Sigmoid colon (tissue), 7 donors: ENCODE data around the gene SLC25A39. TPM values are rescaled to one million over a fixed set of nuclear protein-coding genes. Genes with fewer than 3 reads are reported as not detected.
A peak's percentile ranks its signal among the peaks of the same experiment; 100 is the strongest.

ENCODE experiments used
- DNase-seq: peaks from one replicate; pipeline ENCODE4 v3.0.0-alpha.2; 2019
- H3K27ac ChIP-seq, 4 donors: fragments of 200-600 bp; sonication (generic); one replicate each; pipeline ENCODE4 v1.5.1; 2016 to 2019; ENCODE audit warnings: mild to moderate bottlenecking in 1 of 4
- H3K27me3 ChIP-seq, 3 donors: fragments of 200-600 bp; sonication (generic); one replicate each; pipeline ENCODE4 v1.5.1; 2019; ENCODE audit warnings: mild to moderate bottlenecking in 1 of 3
- H3K36me3 ChIP-seq, 4 donors: fragments of 200-600 bp; sonication (generic); one replicate each; pipeline ENCODE4 v1.5.1; 2016 to 2019
- H3K4me1 ChIP-seq, 4 donors: fragments of 200-600 bp; sonication (generic); one replicate each; pipeline ENCODE4 v1.5.1; 2017 to 2019
- H3K4me3 ChIP-seq, 4 donors: fragments of 200-600 bp; sonication (generic); one replicate each; pipeline ENCODE4 v1.5.1; 2017 to 2019; ENCODE audit warnings: mild to moderate bottlenecking in 2 of 4, moderate library complexity in 1 of 4
- H3K9me3 ChIP-seq, 4 donors: fragments of 200-600 bp in 3 of 4; sonication (generic) in 3 of 4; one replicate each; pipeline versions ENCODE4 v1.5.1 to v1.6.1; 2013 to 2019
- EP300 ChIP-seq, 4 donors: sonication (generic); formaldehyde crosslinking; IDR thresholded peaks; one replicate each; pipeline ENCODE4 v1.6.1; 2017; ENCODE audit warnings: antibody characterized with exemption in 4 of 4
- POLR2A ChIP-seq, 2 donors: fragments of 450-650 bp; IDR thresholded peaks; one replicate each; pipeline ENCODE4 v1.6.1; 2016; ENCODE audit warnings: antibody characterized with exemption in 2 of 2, mild to moderate bottlenecking in 2 of 2, moderate library complexity in 2 of 2
- POLR2AphosphoS5 ChIP-seq, 4 donors: sonication (generic); formaldehyde crosslinking; IDR thresholded peaks; one replicate each; pipeline ENCODE4 v1.6.1; 2017; ENCODE audit warnings: antibody characterized with exemption in 4 of 4
- WGBS, 2 donors: extraction: QIAGEN DNeasy Blood & Tissue Kit; methylation state at CpG; one replicate each; pipeline ENCODE4 v1.1.7; 2013; 5-methylcytosine and 5-hydroxymethylcytosine counted together
- intact Hi-C: fragments of 100-400 bp; cut with DNase I; formaldehyde crosslinking; loops from one replicate; pipeline ENCODE4 v1.15.1; 2023
- polyA plus RNA-seq, 3 donors: library from polyadenylated mRNA; stranded (reverse); fragments of 200-250 nt; gene quantifications; one replicate each; pipeline ENCODE4 v1.2.3, GENCODE V29; 2013
- total RNA-seq, 4 donors: library from RNA; depleted of rRNA; stranded (reverse); fragments of >200 nt; gene quantifications; one replicate each; pipeline ENCODE4 v1.1.0, GENCODE V29; 2016
- TF ChIP-seq, protein P1 (sequence below), 4 experiments: fragments of 450-650 bp in 3 of 4; fragments of 200-600 bp in 1 of 4; IDR thresholded peaks; one replicate each; pipeline ENCODE4 v1.5.1; 2016 to 2019; ENCODE audit warnings: antibody characterized with exemption in 4 of 4, mild to moderate bottlenecking in 3 of 4, moderate library complexity in 2 of 4
- donor health status: healthy with polysubstance abuse.
- donor health status: Bipolar disorder and iron deficiency.
- donor health status: healthy.

SLC25A39 gene
- total and polyA plus RNA-seq, 7 donors: 39.0 to 163 (median 51.8) TPM

DNA sequence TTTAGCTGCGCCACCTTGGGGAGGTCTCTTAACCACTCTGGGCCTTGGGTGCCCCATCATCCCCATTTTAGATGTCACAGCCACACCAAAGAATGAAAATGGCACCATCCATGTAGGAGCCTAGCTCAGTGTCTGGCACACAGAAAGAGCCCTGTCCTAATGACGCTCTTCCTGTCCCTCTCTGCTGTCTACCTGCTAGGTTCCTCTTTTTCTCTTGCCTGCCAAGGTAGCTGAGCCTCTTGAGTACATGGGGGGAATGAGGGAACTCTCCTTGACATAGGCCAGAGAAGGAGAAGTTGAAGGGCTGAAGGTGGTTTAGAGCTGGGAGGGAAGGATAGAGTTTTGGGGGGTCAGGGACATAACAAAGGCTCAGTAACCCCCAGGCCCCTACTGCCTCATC lies 14.4 kb downstream of the SLC25A39 start:
- Histone ChIP-seq H3K27me3 (peaks cover 11 to 28% (median 25%) of the 10 kb centered on the region in 3 donors), H3K4me3 (no peak overlapping the region), H3K27ac (no peak overlapping the region), H3K9me3 (no peaks in the 10 kb centered on the region), H3K36me3 (no peaks in the 10 kb centered on the region), H3K4me1 (peaks cover 0 to 26% (median 26%) of the 10 kb centered on the region in 4 donors)
- TF ChIP-seq, protein P1, sequence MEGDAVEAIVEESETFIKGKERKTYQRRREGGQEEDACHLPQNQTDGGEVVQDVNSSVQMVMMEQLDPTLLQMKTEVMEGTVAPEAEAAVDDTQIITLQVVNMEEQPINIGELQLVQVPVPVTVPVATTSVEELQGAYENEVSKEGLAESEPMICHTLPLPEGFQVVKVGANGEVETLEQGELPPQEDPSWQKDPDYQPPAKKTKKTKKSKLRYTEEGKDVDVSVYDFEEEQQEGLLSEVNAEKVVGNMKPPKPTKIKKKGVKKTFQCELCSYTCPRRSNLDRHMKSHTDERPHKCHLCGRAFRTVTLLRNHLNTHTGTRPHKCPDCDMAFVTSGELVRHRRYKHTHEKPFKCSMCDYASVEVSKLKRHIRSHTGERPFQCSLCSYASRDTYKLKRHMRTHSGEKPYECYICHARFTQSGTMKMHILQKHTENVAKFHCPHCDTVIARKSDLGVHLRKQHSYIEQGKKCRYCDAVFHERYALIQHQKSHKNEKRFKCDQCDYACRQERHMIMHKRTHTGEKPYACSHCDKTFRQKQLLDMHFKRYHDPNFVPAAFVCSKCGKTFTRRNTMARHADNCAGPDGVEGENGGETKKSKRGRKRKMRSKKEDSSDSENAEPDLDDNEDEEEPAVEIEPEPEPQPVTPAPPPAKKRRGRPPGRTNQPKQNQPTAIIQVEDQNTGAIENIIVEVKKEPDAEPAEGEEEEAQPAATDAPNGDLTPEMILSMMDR (IDR thresholded peaks at IDR 0.05): no peak
- no peak for TF ChIP-seq EP300 (IDR thresholded peaks at IDR 0.05)
- no peak for TF ChIP-seq POLR2AphosphoS5 (IDR thresholded peaks at IDR 0.05)
- TF ChIP-seq POLR2A (IDR thresholded peaks at IDR 0.05): no peak
- intact Hi-C loops: no loop called here
- WGBS, 2 donors: 88 to 93% methylated on average over 2 of the region's 2 CpGs
- DNase-seq: no peak

GRCh38 chr17:44309472-44309871 lies 15.2 kb downstream of the SLC25A39 start:
- H3K4me1 ChIP-seq: peaks cover 0 to 21% (median 20%) of the 10 kb centered on the region in 4 donors
- H3K36me3 ChIP-seq: no peaks in the 10 kb centered on the region
- no peak overlapping the region for H3K4me3 ChIP-seq
- TF ChIP-seq POLR2A (IDR thresholded peaks at IDR 0.05) (no peak), EP300 (IDR thresholded peaks at IDR 0.05) (no peak), POLR2AphosphoS5 (IDR thresholded peaks at IDR 0.05) (no peak)
- TF ChIP-seq, protein P1 (IDR thresholded peaks at IDR 0.05): no peak
- no peak overlapping the region for H3K27ac ChIP-seq
- peaks cover 4 to 21% (median 18%) of the 10 kb centered on the region in 3 donors for H3K27me3 ChIP-seq
- DNase-seq: no peak
- intact Hi-C loops: loop anchor here (2.0 to 5.0 kb wide), 2 partner anchors 38 to 87 kb away; partner anchors contain the start of gene GRN
- 36 to 69% methylated on average over 5 of the region's 5 CpGs for WGBS, 2 donors
- no peaks in the 10 kb centered on the region for H3K9me3 ChIP-seq

- peaks cover 0 to 15% (median 12%) of the 10 kb centered on the region in 3 donors for H3K27me3 ChIP-seq
- 3 to 9% methylated on average over 15 of the region's 15 CpGs for WGBS, 2 donors
- peaks cover 0 to 21% (median 19%) of the 10 kb centered on the region in 4 donors for H3K4me1 ChIP-seq
- TF ChIP-seq EP300 (IDR thresholded peaks at IDR 0.05) (no peak), POLR2AphosphoS5 (IDR thresholded peaks at IDR 0.05) (no peak), POLR2A (IDR thresholded peaks at IDR 0.05) (no peak)
- TF ChIP-seq, protein P1 (IDR thresholded peaks at IDR 0.05): no peak
- intact Hi-C loops: loop anchor here (1.0 to 5.0 kb wide), 3 partner anchors 15 to 86 kb away; partner anchors contain the start of genes GRN and SLC25A39
- peak overlapping the region in 3 of 4 donors; percentile 35 to 55 (median 54) for H3K4me3 ChIP-seq
- no peaks in the 10 kb centered on the region for H3K36me3 ChIP-seq
- DNase-seq: no peak
- no peaks in the 10 kb centered on the region for H3K9me3 ChIP-seq
- H3K27ac ChIP-seq: peak overlapping the region in 3 of 4 donors; percentile 68 to 87 (median 85)
These were observed 15.8 kb downstream of the SLC25A39 start for GRCh38 chr17:44308865-44309264.

DNA sequence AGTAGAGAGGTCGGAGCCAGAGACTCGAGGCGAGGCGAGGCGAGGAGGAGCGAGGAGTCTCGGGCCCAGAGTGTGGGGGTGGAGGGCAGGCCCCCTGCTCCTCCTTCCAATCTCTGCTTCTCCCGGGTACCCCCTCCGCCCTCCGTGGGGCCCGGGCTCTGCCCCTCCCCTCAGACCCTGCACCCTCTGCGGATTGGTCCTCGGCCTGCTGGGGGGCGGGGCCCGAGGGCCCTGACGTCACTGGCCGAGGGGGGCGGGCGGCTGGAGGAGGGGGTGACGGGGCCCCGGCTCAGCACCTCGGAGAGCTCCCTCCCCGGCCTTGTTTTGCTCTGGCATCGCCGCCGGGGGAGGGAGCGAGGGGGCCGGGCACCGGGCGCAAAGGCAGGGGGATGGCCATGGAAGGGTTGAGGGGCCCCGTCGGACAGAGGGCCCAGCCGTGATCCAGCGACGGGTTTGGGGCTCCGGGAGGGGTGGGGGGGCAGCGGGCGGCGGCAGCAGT lies 16.3 kb downstream of the SLC25A39 start, which contains the start of gene RUNDC3A:
Gene RUNDC3A (plus strand): TSS at position 282 of the 499 bp plus-strand sequence. CDS start 232 bp downstream, outside the sequence.
- TF ChIP-seq, protein P1 (IDR thresholded peaks at IDR 0.05): no peak
- TF ChIP-seq EP300 (IDR thresholded peaks at IDR 0.05) (no peak), POLR2AphosphoS5 (IDR thresholded peaks at IDR 0.05) (peak in 2 of 4 donors; percentile 18 to 23), POLR2A (IDR thresholded peaks at IDR 0.05) (no peak)
- intact Hi-C loops: loop anchor here (1.0 to 5.0 kb wide), 3 partner anchors 16 to 86 kb away; partner anchors contain the start of genes GRN and SLC25A39
- peak; percentile 91 for DNase-seq
- Histone ChIP-seq H3K27ac (peak within 1 kb of the TSS; percentile 68 to 87 (median 78)), H3K4me3 (peak within 1 kb of the TSS; percentile 17 to 55 (median 44)), H3K27me3 (peaks cover 0 to 10% (median 7%) of the 10 kb centered on the region in 3 donors), H3K9me3 (no peaks in the 10 kb centered on the region), H3K36me3 (no peaks in the 10 kb centered on the region), H3K4me1 (peaks cover 0 to 21% (median 19%) of the 10 kb centered on the region in 4 donors)
- 1% methylated on average over 39 of the region's 39 CpGs for WGBS, 2 donors
